K562 (cell line): ENCODE data around the gene AMN1. TPM values are rescaled to one million over a fixed set of nuclear protein-coding genes. Genes with fewer than 3 reads are reported as not detected.

ENCODE experiments used
- ATAC-seq: fragments of 200-7000 bp; cut with Tn5 transposase; 3 replicates; pipeline ENCODE4 v1.9.1; 2020; ENCODE audit warnings: moderate library complexity
- BruUV-seq: library from RNA; stranded (reverse); fragments of 400-500 nt; replicated peaks from 2 replicates; lab custom pipeline; 2021; lab: Mats Ljungman, UMichigan
- CTCF ChIA-PET: fragments of 300-600 bp; formaldehyde crosslinking; extraction: SDS; loops from one replicate; lab custom pipeline; 2021; ENCODE audit warnings: low intra/inter-chr PET ratio; lab: Yijun Ruan, JAX
- POLR2A ChIA-PET: fragments of 300-600, 350-650 bp; sonication (Branson Sonifier 250); formaldehyde crosslinking; extraction: SDS; loops from one replicate; lab custom pipeline; 2021; ENCODE audit warnings: antibody characterized with exemption, inconsistent platforms; lab: Yijun Ruan, JAX
- DNase-seq, 4 experiments: peaks; one replicate each; pipeline versions ENCODE4 v3.0.0 to v3.0.0-alpha.2; 2011 to 2018; ENCODE audit warnings: low spot score in 3 of 4, mixed read lengths in 3 of 4; ENCODE audit errors: extremely low read depth in 1 of 4
- FAIRE-seq: peaks from 2 replicates; lab custom pipeline; 2011; peaks lifted over from hg19 to GRCh38; lab: Jason Lieb, UNC
- H2AFZ ChIP-seq: 2 replicates; pipeline ENCODE4 v1.6.0; 2011; ENCODE audit warnings: low read depth, low read length, control low read depth, inconsistent platforms
- H3K27ac ChIP-seq: fragments of 200-600 bp; 3 replicates; pipeline ENCODE4 v1.8.0; 2011; ENCODE audit warnings: low read depth, mild to moderate bottlenecking, control low read depth, inconsistent platforms, low read length, moderate library complexity, mixed read lengths; ENCODE audit errors: extremely low read depth
- H3K27me3 ChIP-seq, 2 experiments: fragments of 300-600 bp in 1 of 2; 2 replicates in 1 of 2; 3 replicates in 1 of 2; pipeline versions ENCODE4 v1.6.0 to v1.8.0; 2011; ENCODE audit warnings: inconsistent platforms in 2 of 2, low read length in 2 of 2, mild to moderate bottlenecking in 1 of 2, mixed read lengths in 1 of 2, moderate library complexity in 1 of 2; ENCODE audit not compliant: control insufficient read depth in 2 of 2, insufficient read depth in 2 of 2
- H3K36me3 ChIP-seq: fragments of 300-600 bp; 3 replicates; pipeline ENCODE4 v1.8.0; 2011; ENCODE audit warnings: mild to moderate bottlenecking, low read length, inconsistent platforms; ENCODE audit not compliant: control insufficient read depth, insufficient read depth
- H3K4me1 ChIP-seq, 2 experiments: fragments of 200-600 bp in 1 of 2; replicated peaks in 1 of 2; 2 replicates in 1 of 2; 3 replicates in 1 of 2; pipeline versions ENCODE4 v1.5.1 to v1.8.0; 2011; ENCODE audit warnings: inconsistent platforms in 2 of 2, low read length in 2 of 2, mild to moderate bottlenecking in 1 of 2, mixed read lengths in 1 of 2, moderate library complexity in 1 of 2; ENCODE audit not compliant: control insufficient read depth in 2 of 2, insufficient read depth in 2 of 2
- H3K4me2 ChIP-seq: 2 replicates; pipeline ENCODE4 v1.6.1; 2011; ENCODE audit warnings: low read length, control low read depth, inconsistent platforms, mixed read lengths; ENCODE audit not compliant: insufficient read depth
- H3K4me3 ChIP-seq: fragments of 200-600 bp; sonication (generic), shearing (Covaris generic); 2 replicates; pipeline ENCODE4 v1.5.1; 2016; ENCODE audit warnings: control low read depth, inconsistent platforms
- H3K79me2 ChIP-seq: fragments of 200-600 bp; 3 replicates; pipeline ENCODE4 v1.8.0; 2011; ENCODE audit warnings: low read length, inconsistent platforms; ENCODE audit not compliant: control insufficient read depth, insufficient read depth
- H3K9ac ChIP-seq, 2 experiments: 2 replicates each; pipeline versions ENCODE4 v1.6.0 to v1.6.1; 2011; ENCODE audit warnings: low read depth in 2 of 2, low read length in 2 of 2, control low read depth in 1 of 2, inconsistent platforms in 1 of 2, mild to moderate bottlenecking in 1 of 2, mixed read lengths in 1 of 2; ENCODE audit not compliant: insufficient read depth in 1 of 2
- H3K9me1 ChIP-seq: one replicate; pipeline ENCODE4 v1.6.0; 2011; ENCODE audit warnings: inconsistent platforms, mild to moderate bottlenecking, low read length, moderate library complexity; ENCODE audit not compliant: control insufficient read depth, insufficient read depth
- H3K9me3 ChIP-seq: replicated peaks from 2 replicates; pipeline ENCODE4 v1.5.1; 2011; ENCODE audit warnings: low read depth, low read length, inconsistent platforms; ENCODE audit not compliant: control insufficient read depth, insufficient read depth
- H4K20me1 ChIP-seq: replicated peaks from 2 replicates; pipeline ENCODE4 v1.6.1; 2011; ENCODE audit warnings: low read length, inconsistent platforms, mixed read lengths; ENCODE audit not compliant: control insufficient read depth, insufficient read depth
- CHD2 ChIP-seq: IDR thresholded peaks from 2 replicates; pipeline ENCODE4 v1.6.1; 2011; ENCODE audit warnings: low read depth, low read length
- DPF2 ChIP-seq: fragments of 450-650 bp; IDR thresholded peaks from 2 replicates; pipeline ENCODE4 v1.6.1; 2016
- SMARCA4 ChIP-seq: fragments of 450-650 bp; IDR thresholded peaks from 2 replicates; pipeline ENCODE4 v1.6.1; 2016
- ZNF592 ChIP-seq: fragments of 450-650 bp; IDR thresholded peaks from 2 replicates; pipeline ENCODE4 v1.6.1; 2017; ENCODE audit warnings: antibody characterized with exemption, mild to moderate bottlenecking
- in situ Hi-C: fragments of 300-500 bp; cut with MboI; formaldehyde crosslinking; loops from 4 replicates; pipeline ENCODE4 v1.15.0; 2018; ENCODE audit warnings: inconsistent platforms, mixed read lengths
- intact Hi-C: fragments of 100-400 bp; cut with micrococcal nuclease; formaldehyde crosslinking; loops from 2 replicates; pipeline ENCODE4 v1.14.2; 2022
- polyA plus RNA-seq, 8 experiments: library from polyadenylated mRNA; depleted of rRNA in 4 of 8; stranded (reverse) in 5 of 8; unstranded in 3 of 8; fragments of >200 nt; fragmentation: Nextera tagmentation in 2 of 8; fragmentation: Illumina TruSeq in 1 of 8; extraction: Ambion mirVana in 2 of 8; extraction: Trizol in 1 of 8; gene quantifications; 2 replicates each; pipeline versions ENCODE4 v1.2.1 to v1.2.3, GENCODE V29; 2011 to 2014; ENCODE audit warnings: inconsistent platforms in 1 of 8, missing spikeins in 1 of 8
- total RNA-seq, 7 experiments: library from RNA; depleted of rRNA in 6 of 7; stranded (reverse); fragments of >200 nt in 6 of 7; fragmentation: Illumina TruSeq in 2 of 7; extraction: Trizol in 2 of 7; gene quantifications; 2 replicates each; pipeline versions ENCODE4 v1.2.1 to v1.2.3, GENCODE V29; 2011 to 2021; ENCODE audit warnings: low replicate concordance in 1 of 7

AMN1 gene
- total and polyA plus RNA-seq, 9 of the 15 experiments (the other 6 are each of a cell fraction or from before 2014, with no cell fraction given), result 5.2 to 27.6 (median 13.0) TPM

GRCh38 chr12:31727192-31727591 is 1.6 kb downstream of the AMN1 start (continued):
- peak; percentile 9; the same call in 1 of the 2 replicates for TF ChIP-seq SMARCA4

DNA sequence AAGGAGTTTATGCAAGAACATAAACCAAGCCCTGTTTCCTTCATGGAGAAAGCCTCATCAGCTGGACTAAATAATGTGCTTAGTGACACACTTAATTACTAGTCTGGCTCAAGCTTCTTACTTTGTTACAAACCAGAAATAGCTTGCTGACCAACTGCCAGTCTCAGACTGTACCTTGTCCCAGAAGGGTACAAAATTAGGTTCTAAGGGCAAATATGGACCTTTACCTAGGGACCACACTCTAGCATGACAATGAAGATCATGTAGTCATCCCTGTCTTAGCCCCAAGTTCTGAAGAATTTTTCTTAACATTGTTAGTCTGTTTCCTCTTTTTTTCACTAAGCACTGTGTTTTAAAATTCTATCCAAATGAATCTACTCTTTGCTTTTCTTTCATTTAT is 2.2 kb downstream of the AMN1 start:
- Histone ChIP-seq H2AFZ (peak overlapping the region; percentile 9), H3K9ac (peak overlapping the region in 1 of 2 experiments; percentile 86; a peak in 1 of 4 replicates), H3K27ac (peak overlapping the region; percentile 94), H3K4me1 (peaks cover 20 to 50% of the 10 kb centered on the region in 2 experiments), H3K4me3 (no peak overlapping the region), H3K4me2 (peak overlapping the region; percentile 30; the same call in 1 of the 2 replicates), H3K79me2 (peaks cover 66% of the 10 kb centered on the region), H3K9me1 (no peaks in the 10 kb centered on the region), H3K9me3 (0 out of 2 replicates have a peak, but pooled peaks cover 5% of the 10 kb centered on the region), H4K20me1 (no peaks in the 10 kb centered on the region), H3K36me3 (no peaks in the 10 kb centered on the region), H3K27me3 (no peaks in the 10 kb centered on the region)
- in situ Hi-C loops (no loop called here), intact Hi-C loops (no loop called here)
- no peak for FAIRE-seq
- POLR2A ChIA-PET, result interaction anchor here (0.6 to 7.7 kb wide), 3 partner anchors 10 to 482 kb away, joined by 3 to 85 read pairs (median 4); no protein-coding TSS in a partner anchor
- no peak for ATAC-seq
- no peak for DNase-seq
- no TSS peak for BruUV-seq
- no peak for TF ChIP-seq CHD2
- TF ChIP-seq DPF2, result no peak
- TF ChIP-seq ZNF592, result 0 out of 2 replicates have a peak, but pooled peaks have one; percentile 16
- CTCF ChIA-PET, result no interaction called here
